ENCODE results near the gene TOP1.

The TOP1 gene

GRCh38 chr20:41170386-41171105 lies 141.9 kb downstream of the TOP1 start:
- no peak for DNase-seq

DNA sequence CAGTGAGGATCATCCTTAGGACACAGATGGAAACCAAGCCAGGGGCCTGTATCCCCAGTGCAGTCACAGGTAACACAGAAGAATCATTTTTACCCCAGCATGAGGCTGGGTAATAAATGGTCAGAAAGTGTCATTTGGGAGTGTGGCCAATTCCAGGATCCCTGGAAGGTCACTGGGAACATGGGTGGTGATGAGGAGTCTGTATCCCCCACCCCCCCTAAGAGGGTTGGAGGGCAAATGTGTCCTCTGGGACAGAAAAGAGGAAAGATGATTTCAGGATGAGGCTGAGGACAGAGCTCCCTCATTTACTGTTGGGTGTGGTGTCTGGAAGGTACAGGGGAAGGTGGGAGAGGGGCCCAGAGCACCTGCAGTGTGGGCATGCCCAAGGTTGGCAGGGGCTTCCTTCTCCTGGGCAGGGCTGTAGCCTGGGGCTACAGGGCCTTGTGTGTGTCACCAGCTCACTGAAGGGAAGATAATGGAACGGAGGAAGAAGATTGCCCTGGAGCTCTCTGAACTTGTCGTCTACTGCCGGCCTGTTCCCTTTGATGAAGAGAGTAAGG lies 143.2 kb downstream of the TOP1 start:
- DNase-seq: peak in 1 of 2 donors; percentile 11

DNA sequence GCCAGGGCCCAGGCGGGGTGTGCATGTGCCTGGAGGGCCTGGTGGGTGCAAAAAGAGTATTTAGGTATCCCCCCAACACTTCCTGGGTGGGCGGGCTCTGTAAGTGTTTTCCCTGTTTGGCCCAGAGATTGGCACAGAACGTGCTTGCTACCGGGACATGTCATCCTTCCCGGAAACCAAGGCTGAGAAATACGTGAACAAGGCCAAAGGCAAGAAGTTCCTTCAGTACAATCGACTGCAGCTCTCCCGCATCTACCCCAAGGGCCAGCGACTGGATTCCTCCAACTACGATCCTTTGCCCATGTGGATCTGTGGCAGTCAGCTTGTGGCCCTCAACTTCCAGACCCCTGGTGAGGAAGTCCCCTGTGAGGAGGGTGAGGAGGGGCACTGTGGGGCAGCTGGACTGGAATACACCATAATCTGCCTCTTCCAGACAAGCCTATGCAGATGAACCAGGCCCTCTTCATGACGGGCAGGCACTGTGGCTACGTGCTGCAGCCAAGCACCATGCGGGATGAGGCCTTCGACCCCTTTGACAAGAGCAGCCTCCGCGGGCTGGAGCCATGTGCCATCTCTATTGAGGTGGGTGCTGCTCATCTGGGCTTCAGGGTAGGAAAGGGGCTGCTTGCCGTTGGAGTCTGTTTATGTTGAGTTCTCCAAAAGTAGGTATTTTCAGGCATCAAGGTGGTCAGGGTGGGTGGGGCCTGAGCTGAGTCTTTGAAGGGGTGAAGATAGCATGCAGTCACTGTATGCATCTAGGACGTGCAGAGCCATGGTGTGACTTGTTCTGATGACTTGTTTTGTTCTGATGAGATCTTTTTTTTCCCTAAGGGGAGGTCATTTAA lies 143.9 kb downstream of the TOP1 start:
- peak; percentile 1 to 13 for DNase-seq

DNA sequence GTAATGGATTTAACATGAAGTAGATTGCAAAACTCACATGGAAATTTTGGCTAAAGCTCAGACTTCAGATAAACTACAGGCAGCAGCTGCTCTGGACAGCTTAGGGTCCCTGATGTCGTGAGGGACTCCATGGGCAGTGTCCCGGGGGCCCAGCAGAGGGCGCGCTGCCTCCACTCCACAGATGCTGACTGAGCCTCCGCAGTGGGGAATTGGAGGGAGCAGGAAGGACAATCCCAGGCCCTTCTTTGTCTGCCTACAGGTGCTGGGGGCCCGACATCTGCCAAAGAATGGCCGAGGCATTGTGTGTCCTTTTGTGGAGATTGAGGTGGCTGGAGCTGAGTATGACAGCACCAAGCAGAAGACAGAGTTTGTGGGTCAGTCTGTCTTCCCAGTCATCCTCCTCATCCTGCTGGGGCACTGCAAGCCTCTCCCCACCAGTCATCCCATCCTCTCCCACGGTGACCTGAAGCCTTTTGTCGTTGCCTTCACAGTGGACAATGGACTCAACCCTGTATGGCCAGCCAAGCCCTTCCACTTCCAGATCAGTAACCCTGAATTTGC lies 144.6 kb downstream of the TOP1 start:
- peak; percentile 75 to 77 for DNase-seq

DNA sequence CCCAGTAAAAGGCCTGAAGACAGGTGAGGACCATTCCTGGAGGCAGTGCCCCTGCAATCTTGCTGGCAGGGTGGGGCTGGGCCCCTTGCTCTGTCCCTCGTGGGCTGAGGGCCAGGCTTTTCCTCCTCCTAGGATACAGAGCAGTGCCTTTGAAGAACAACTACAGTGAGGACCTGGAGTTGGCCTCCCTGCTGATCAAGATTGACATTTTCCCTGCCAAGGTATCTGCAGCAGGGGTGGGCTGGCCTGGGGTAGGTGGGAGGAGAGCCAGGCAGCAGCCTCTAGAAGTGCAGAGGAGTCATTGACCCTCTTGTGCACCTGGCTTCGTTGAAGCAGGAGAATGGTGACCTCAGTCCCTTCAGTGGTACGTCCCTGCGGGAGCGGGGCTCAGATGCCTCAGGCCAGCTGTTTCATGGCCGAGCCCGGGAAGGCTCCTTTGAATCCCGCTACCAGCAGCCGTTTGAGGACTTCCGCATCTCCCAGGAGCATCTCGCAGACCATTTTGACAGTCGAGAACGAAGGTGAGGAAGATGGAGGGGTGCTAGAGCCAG lies 145.2 kb downstream of the TOP1 start:
- peak; percentile 0 to 5 for DNase-seq
